MCF 10A (cell line): ENCODE data around the gene PRAMEF14. TPM values are rescaled to one million over a fixed set of nuclear protein-coding genes. Genes with fewer than 3 reads are reported as not detected.

Experiments used
- total RNA-seq: library from RNA; stranded (reverse); gene quantifications from 2 replicates; pipeline ENCODE4 v1.2.3, GENCODE V29; 2022

Gene PRAMEF14
- total RNA-seq, 1 experiment from 2014 or later: not detected

Other genes with a start within 250 kb of the PRAMEF14 start
- not detected in 2 replicates for gene HNRNPCL2, start 230.3 kb downstream of the PRAMEF14 start, total RNA-seq
- not detected in 2 replicates for gene PRAMEF26, start 191.1 kb downstream of the PRAMEF14 start, total RNA-seq
- gene HNRNPCL4, start 181.5 kb downstream of the PRAMEF14 start, total RNA-seq: not detected in 2 replicates
- gene PRAMEF9, start 175.3 kb downstream of the PRAMEF14 start, total RNA-seq: not detected in 2 replicates
- not detected in 2 replicates for gene PRAMEF13, start 145.7 kb downstream of the PRAMEF14 start, total RNA-seq
- not detected in 2 replicates for gene PRAMEF18, start 121.0 kb downstream of the PRAMEF14 start, total RNA-seq
- gene PRAMEF5, start 92.9 kb downstream of the PRAMEF14 start, total RNA-seq: not detected in 2 replicates
- not detected in 2 replicates for gene PRAMEF8, start 62.0 kb downstream of the PRAMEF14 start, total RNA-seq
- not detected in 2 replicates for gene PRAMEF33, start 43.6 kb downstream of the PRAMEF14 start, total RNA-seq
- gene PRAMEF15, start 31.6 kb downstream of the PRAMEF14 start, total RNA-seq: not detected in 2 replicates
- not detected in 2 replicates for gene PRAMEF19, start 24.8 kb upstream of the PRAMEF14 start, total RNA-seq
- not detected in 2 replicates for gene PRAMEF17, start 42.5 kb upstream of the PRAMEF14 start, total RNA-seq
- gene PRAMEF20, start 63.3 kb upstream of the PRAMEF14 start, total RNA-seq: not detected in 2 replicates
- gene LRRC38, start 166.9 kb upstream of the PRAMEF14 start, total RNA-seq: not detected in 2 replicates
- gene PDPN, start 236.7 kb upstream of the PRAMEF14 start, total RNA-seq: 30.7 and 35.1 TPM in 2 replicates